IMR-90 (cell line): ENCODE measurements around the gene EBF4. TPM values are rescaled to one million over a fixed set of nuclear protein-coding genes. Genes with fewer than 3 reads are reported as not detected.

Source experiments
- ATAC-seq: fragments of 200-7000 bp; cut with Tn5 transposase; 2 replicates; pipeline ENCODE4 v1.9.1; 2020; ENCODE audit warnings: low read depth, mild to moderate bottlenecking, moderate library complexity
- BruUV-seq: library from RNA; stranded (reverse); fragments of 400-500 nt; replicated peaks from 2 replicates; lab custom pipeline; 2021; lab: Mats Ljungman, UMichigan
- CTCF ChIA-PET: fragments of 300-600 bp; formaldehyde crosslinking; extraction: SDS; loops from one replicate; lab custom pipeline; 2021; ENCODE audit warnings: antibody characterized with exemption; lab: Yijun Ruan, JAX
- POLR2A ChIA-PET: fragments of 300-600 bp; sonication (Branson Sonifier 250); formaldehyde crosslinking; loops from one replicate; lab custom pipeline; 2022; ENCODE audit warnings: antibody characterized with exemption; ENCODE audit not compliant: unreplicated experiment; lab: Charles Lee
- DNase-seq: peaks from one replicate; pipeline ENCODE4 v3.0.0; 2013
- H2AFZ ChIP-seq: replicated peaks from 2 replicates; pipeline ENCODE3; 2013; ENCODE audit warnings: low read length, mild to moderate bottlenecking; ENCODE audit not compliant: poor library complexity
- H2AK5ac ChIP-seq: 2 replicates; pipeline ENCODE4 v1.6.1; 2013; ENCODE audit warnings: low read depth, low read length, inconsistent platforms
- H2AK9ac ChIP-seq: replicated peaks from 2 replicates; pipeline ENCODE3; 2013; ENCODE audit warnings: mild to moderate bottlenecking, low read depth, low read length, moderate library complexity; ENCODE audit not compliant: poor library complexity
- H2BK120ac ChIP-seq: 2 replicates; pipeline ENCODE4 v1.6.1; 2013; ENCODE audit warnings: low read depth, low read length, inconsistent platforms
- H2BK15ac ChIP-seq: 3 replicates; pipeline ENCODE4 v1.6.1; 2013; ENCODE audit warnings: low read depth, low read length, inconsistent platforms
- H2BK20ac ChIP-seq: 2 replicates; pipeline ENCODE4 v1.6.1; 2013; ENCODE audit warnings: low read depth, mild to moderate bottlenecking, inconsistent platforms, low read length, moderate library complexity
- H2BK5ac ChIP-seq: 2 replicates; pipeline ENCODE4 v1.6.1; 2013; ENCODE audit warnings: mild to moderate bottlenecking, low read depth, low read length, inconsistent platforms; ENCODE audit not compliant: poor library complexity, severe bottlenecking
- H3K14ac ChIP-seq: replicated peaks from 2 replicates; pipeline ENCODE4 v1.6.1; 2013; ENCODE audit warnings: low read depth, low read length, inconsistent platforms
- H3K18ac ChIP-seq: 2 replicates; pipeline ENCODE4 v1.6.1; 2013; ENCODE audit warnings: low read depth, low read length, control low read depth
- H3K23ac ChIP-seq: 2 replicates; pipeline ENCODE4 v1.6.1; 2013; ENCODE audit warnings: low read depth, low read length, inconsistent platforms
- H3K27ac ChIP-seq: 2 replicates; pipeline ENCODE4 v1.5.1; 2013; ENCODE audit warnings: mild to moderate bottlenecking, control low read depth, low read length; ENCODE audit not compliant: insufficient read depth
- H3K27me3 ChIP-seq: 2 replicates; pipeline ENCODE4 v1.6.1; 2013; ENCODE audit warnings: low read length; ENCODE audit not compliant: control insufficient read depth, insufficient read depth
- H3K36me3 ChIP-seq: 2 replicates; pipeline ENCODE4 v1.6.1; 2013; ENCODE audit warnings: low read length, mixed read lengths; ENCODE audit not compliant: control insufficient read depth, insufficient read depth
- H3K4ac ChIP-seq: 2 replicates; pipeline ENCODE4 v1.6.1; 2013; ENCODE audit warnings: low read depth, low read length, inconsistent platforms
- H3K4me1 ChIP-seq: 2 replicates; pipeline ENCODE4 v1.6.1; 2013; ENCODE audit warnings: low read length, mixed read lengths; ENCODE audit not compliant: control insufficient read depth, insufficient read depth
- H3K4me2 ChIP-seq: 2 replicates; pipeline ENCODE4 v1.6.1; 2013; ENCODE audit warnings: low read depth, mild to moderate bottlenecking, control low read depth, low read length, moderate library complexity
- H3K4me3 ChIP-seq: 2 replicates; pipeline ENCODE4 v1.5.1; 2013; ENCODE audit warnings: low read depth, mild to moderate bottlenecking, control low read depth, low read length, moderate library complexity; ENCODE audit not compliant: insufficient read depth
- H3K56ac ChIP-seq: 2 replicates; pipeline ENCODE4 v1.6.1; 2013; ENCODE audit warnings: low read length, inconsistent platforms; ENCODE audit not compliant: insufficient read depth; ENCODE audit errors: extremely low read depth
- H3K79me1 ChIP-seq, 2 experiments: 2 replicates each; pipeline ENCODE4 v1.6.1; 2013; ENCODE audit warnings: low read length in 2 of 2, inconsistent platforms in 1 of 2, low read depth in 1 of 2
- H3K9ac ChIP-seq: 2 replicates; pipeline ENCODE4 v1.6.1; 2013; ENCODE audit warnings: low read depth, low read length, control low read depth
- H3K9me1 ChIP-seq: 2 replicates; pipeline ENCODE4 v1.6.1; 2013; ENCODE audit warnings: low read length, inconsistent platforms; ENCODE audit not compliant: insufficient read depth
- H3K9me3 ChIP-seq: 2 replicates; pipeline ENCODE4 v1.6.1; 2013; ENCODE audit warnings: low read length; ENCODE audit not compliant: control insufficient read depth, insufficient read depth
- H4K20me1 ChIP-seq: 2 replicates; pipeline ENCODE4 v1.6.1; 2013; ENCODE audit warnings: low read length, inconsistent platforms; ENCODE audit not compliant: insufficient read depth
- H4K5ac ChIP-seq: 2 replicates; pipeline ENCODE4 v1.6.1; 2013; ENCODE audit warnings: mild to moderate bottlenecking, low read depth, low read length, control low read depth
- H4K8ac ChIP-seq, 2 experiments: 2 replicates each; pipeline ENCODE4 v1.6.1; 2013; ENCODE audit warnings: low read depth in 2 of 2, low read length in 2 of 2, control low read depth in 1 of 2, inconsistent platforms in 1 of 2
- H4K91ac ChIP-seq: 2 replicates; pipeline ENCODE4 v1.6.1; 2013; ENCODE audit warnings: low read depth, low read length, inconsistent platforms; ENCODE audit not compliant: insufficient read depth
- BHLHE40 ChIP-seq: fragments of 150-350 bp; IDR thresholded peaks from 2 replicates; pipeline ENCODE4 v1.6.1; 2016; ENCODE audit warnings: mild to moderate bottlenecking, low read depth, low read length
- CEBPB ChIP-seq: IDR thresholded peaks from 2 replicates; pipeline ENCODE4 v1.6.1; 2012; ENCODE audit warnings: low read depth, low read length, improper control_type of control experiment
- ELK1 ChIP-seq: fragments of 150-350 bp; IDR thresholded peaks from 2 replicates; pipeline ENCODE4 v1.6.1; 2016; ENCODE audit warnings: low read depth, mild to moderate bottlenecking, low read length, moderate library complexity, borderline replicate concordance
- MAZ ChIP-seq: IDR thresholded peaks from 2 replicates; pipeline ENCODE4 v1.6.1; 2012; ENCODE audit warnings: low read depth, mild to moderate bottlenecking, low read length, improper control_type of control experiment, moderate library complexity, borderline replicate concordance
- WGBS, 2 experiments: methylation state at CpG; one replicate each; pipeline versions ENCODE4 v1.1.5 to v1.1.7; 2013; ENCODE audit warnings: missing lambda C conversion rate in 2 of 2; ENCODE audit not compliant: insufficient read length in 1 of 2; ENCODE audit errors: extremely low coverage in 2 of 2; 5-methylcytosine and 5-hydroxymethylcytosine counted together
- dilution Hi-C: fragments of 300-500 bp; cut with HindIII; formaldehyde crosslinking; loops from one replicate; pipeline ENCODE4 v1.14.3; 2018; ENCODE audit warnings: low sequenced_read_pairs; ENCODE audit not compliant: unreplicated experiment
- in situ Hi-C: fragments of 300-500 bp; cut with MboI; formaldehyde crosslinking; loops from 3 replicates; pipeline ENCODE4 v1.14.3; 2019; ENCODE audit warnings: low sequenced_read_pairs, inconsistent platforms, mixed read lengths
- intact Hi-C: fragments of 100-400 bp; cut with micrococcal nuclease; formaldehyde crosslinking; loops from 2 replicates; pipeline ENCODE4 v1.10.0; 2022
- polyA plus RNA-seq, 3 experiments: library from polyadenylated mRNA; depleted of rRNA; stranded (reverse); fragments of >200 nt; gene quantifications; 2 replicates each; pipeline ENCODE4 v1.2.3, GENCODE V29; 2012; ENCODE audit warnings: low replicate concordance in 1 of 3
- total RNA-seq: library from RNA; depleted of rRNA; stranded (reverse); fragments of >200 nt; gene quantifications from 2 replicates; pipeline ENCODE4 v1.2.3, GENCODE V29; 2012

The EBF4 gene
- total and polyA plus RNA-seq, 2 of the 4 experiments (the other 2 are of a cell fraction) = 0.18 to 1.1 TPM

DNA sequence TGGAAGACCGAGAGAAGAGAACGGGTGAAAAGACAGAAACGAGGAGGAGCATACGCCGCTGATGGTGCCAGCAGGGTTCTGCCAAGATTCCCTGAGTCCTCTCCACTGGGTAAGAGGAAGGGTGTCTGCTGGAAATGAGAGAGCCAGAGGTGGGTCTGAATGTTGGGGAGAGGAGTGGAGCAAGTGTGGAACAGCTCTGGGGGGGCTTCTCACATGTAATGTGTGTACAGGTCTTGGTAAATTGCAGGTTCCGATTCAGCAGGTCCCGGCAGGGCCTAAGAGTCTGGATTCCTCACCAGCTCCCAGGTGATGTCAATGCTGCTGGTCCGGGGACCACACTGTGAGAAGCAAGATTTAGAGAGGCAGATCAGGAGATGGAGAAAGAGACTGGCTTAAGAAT, 1.5 kb upstream of the EBF4 start:
- Histone ChIP-seq H3K56ac (no peak overlapping the region), H2BK120ac (no peak overlapping the region), H2AK5ac (no peak overlapping the region), H2AFZ (no peak overlapping the region), H3K9me1 (no peaks in the 10 kb centered on the region; the same call in 1 of the 2 replicates), H3K23ac (no peak overlapping the region), H3K27ac (no peak overlapping the region), H3K14ac (no peak overlapping the region), H2BK20ac (no peak overlapping the region), H4K91ac (no peak overlapping the region), H3K36me3 (no peaks in the 10 kb centered on the region), H3K4me3 (no peak overlapping the region), H3K9me3 (no peaks in the 10 kb centered on the region), H2AK9ac (no peak overlapping the region), H2BK5ac (no peak overlapping the region), H2BK15ac (no peak overlapping the region), H3K4me2 (no peak overlapping the region), H3K4me1 (no peaks in the 10 kb centered on the region), H4K8ac (no peak overlapping the region), H3K18ac (no peak overlapping the region), H4K5ac (no peak overlapping the region), H3K27me3 (peaks cover 59% of the 10 kb centered on the region), H4K20me1 (no peaks in the 10 kb centered on the region; the same call in 1 of the 2 replicates), H3K79me1 (no peaks in the 10 kb centered on the region), H3K4ac (no peak overlapping the region), H3K9ac (no peak overlapping the region)
- in situ Hi-C loops = no loop called here
- ATAC-seq (no peak), DNase-seq (no peak)
- intact Hi-C loops = no loop called here
- no peak for TF ChIP-seq BHLHE40
- no peak for TF ChIP-seq CEBPB
- TF ChIP-seq MAZ = no peak
- no peak for TF ChIP-seq ELK1
- CTCF ChIA-PET = interaction anchor here (0.6 kb wide), 1 partner anchor 24 kb away, joined by 3 read pairs; no protein-coding TSS in a partner anchor
- no CpG with 5 or more reads among the region's 8 CpGs for WGBS, 2 experiments
- dilution Hi-C loops = no loop called here
- BruUV-seq = no TSS peak
- POLR2A ChIA-PET = no interaction called here
